Choroid plexus epithelial cell (primary cell): Measurements from ENCODE around the gene OSCP1.

Experiments used
- DNase-seq: peaks from one replicate; pipeline ENCODE4 v3.0.0-alpha.2; 2010; ENCODE audit warnings: low read depth
- H3K4me3 ChIP-seq: 2 replicates; pipeline ENCODE4 v1.5.1; 2011; ENCODE audit warnings: low read depth, mild to moderate bottlenecking, control low read depth, low read length, moderate library complexity
- TF ChIP-seq, protein P1 (sequence below): conservative IDR thresholded peaks from 2 replicates; pipeline ENCODE4 v1.5.1; 2011; ENCODE audit warnings: low read depth, mild to moderate bottlenecking, control low read depth, inconsistent platforms, low read length, moderate library complexity

OSCP1 gene

DNA sequence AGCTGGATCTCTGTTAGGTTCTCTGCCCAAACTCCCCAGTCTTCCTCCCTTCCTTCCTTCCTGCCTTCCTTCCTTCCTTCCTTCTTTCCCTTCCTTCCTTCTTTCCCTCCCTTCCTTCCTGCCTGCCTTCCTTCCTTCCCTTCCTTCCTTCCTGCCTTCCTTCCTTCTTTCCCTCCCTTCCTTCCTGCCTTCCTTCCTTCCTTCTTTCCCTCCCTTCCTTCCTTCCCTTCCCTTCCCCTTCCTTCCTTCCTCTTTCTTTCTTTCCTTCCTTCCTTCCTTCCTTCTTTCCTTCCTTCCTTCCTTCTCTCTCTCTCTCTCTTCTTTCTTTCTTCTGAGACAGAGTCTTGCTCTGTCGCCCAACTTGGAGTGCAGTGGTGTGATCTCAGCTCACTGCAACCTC lies 43.8 kb downstream of the OSCP1 start:
- no peak for DNase-seq
- H3K4me3 ChIP-seq, result no peak overlapping the region
- TF ChIP-seq, protein P1, sequence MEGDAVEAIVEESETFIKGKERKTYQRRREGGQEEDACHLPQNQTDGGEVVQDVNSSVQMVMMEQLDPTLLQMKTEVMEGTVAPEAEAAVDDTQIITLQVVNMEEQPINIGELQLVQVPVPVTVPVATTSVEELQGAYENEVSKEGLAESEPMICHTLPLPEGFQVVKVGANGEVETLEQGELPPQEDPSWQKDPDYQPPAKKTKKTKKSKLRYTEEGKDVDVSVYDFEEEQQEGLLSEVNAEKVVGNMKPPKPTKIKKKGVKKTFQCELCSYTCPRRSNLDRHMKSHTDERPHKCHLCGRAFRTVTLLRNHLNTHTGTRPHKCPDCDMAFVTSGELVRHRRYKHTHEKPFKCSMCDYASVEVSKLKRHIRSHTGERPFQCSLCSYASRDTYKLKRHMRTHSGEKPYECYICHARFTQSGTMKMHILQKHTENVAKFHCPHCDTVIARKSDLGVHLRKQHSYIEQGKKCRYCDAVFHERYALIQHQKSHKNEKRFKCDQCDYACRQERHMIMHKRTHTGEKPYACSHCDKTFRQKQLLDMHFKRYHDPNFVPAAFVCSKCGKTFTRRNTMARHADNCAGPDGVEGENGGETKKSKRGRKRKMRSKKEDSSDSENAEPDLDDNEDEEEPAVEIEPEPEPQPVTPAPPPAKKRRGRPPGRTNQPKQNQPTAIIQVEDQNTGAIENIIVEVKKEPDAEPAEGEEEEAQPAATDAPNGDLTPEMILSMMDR, result no peak

DNA sequence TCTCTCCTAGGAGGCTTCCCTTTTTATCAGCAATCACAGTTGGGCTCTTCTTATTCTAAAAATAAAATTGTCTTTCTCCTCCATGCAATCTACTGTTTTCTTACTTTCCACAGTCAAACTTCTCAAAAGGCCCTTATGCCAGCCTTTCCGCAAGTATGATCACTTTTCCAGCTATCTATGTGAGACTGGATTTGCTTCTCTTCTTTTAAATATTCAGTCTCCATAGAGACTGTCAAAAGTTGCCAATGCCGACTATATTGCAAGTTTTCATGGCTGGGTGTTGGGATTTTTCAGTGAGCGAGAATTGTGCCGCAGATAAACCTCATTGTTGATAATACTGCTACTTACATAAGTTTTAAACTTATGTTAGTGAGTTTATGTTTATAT lies 47.8 kb downstream of the OSCP1 start:
- no peak overlapping the region for H3K4me3 ChIP-seq
- DNase-seq, result no peak
- TF ChIP-seq, protein P1, result no peak

DNA sequence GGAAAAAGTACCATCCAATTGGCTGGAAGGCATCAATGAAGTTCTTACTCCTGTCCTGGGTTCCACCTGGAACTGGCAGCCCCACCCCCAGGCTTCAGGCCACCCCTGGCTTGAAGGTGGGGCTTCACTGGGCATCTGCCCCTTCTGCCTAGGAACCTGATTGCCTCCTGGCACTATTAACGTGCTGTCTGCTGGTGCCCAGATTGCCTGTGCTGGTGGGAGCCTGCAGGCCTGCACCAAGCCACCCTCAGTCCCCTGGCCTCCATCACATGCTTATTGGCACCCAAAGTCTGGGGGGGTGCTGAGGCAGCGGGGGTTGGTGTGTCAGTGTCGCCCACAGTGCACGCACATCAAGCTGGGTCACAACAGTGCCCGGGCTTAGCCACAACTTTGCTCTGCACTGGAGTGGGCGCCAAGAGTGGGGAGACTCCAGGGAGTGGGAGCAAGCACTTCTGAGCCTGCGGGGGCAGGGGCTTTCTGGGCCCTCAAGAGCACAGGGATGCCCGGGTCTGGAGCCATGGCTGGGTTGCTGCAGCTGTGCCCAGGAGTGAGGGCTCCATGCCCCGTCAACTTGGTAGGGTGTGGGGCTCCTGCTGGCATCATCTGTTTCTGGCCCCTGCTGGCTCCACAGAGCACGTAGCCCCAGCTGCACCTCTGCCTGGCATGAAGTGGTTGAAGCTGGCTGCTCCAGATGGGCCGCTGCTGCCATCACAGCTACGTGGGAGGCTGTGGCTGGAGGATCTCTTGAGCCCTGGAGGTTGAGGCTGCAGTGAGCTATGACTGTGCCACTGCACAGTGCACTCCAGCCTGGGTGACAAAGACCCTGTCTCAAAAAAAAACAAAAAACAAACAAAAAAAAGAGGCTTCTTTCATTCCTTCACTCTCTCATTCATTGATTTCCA lies 48.4 kb downstream of the OSCP1 start:
- TF ChIP-seq, protein P1, result no peak
- peak overlapping the region; percentile 45 for H3K4me3 ChIP-seq
- DNase-seq, result no peak

DNA sequence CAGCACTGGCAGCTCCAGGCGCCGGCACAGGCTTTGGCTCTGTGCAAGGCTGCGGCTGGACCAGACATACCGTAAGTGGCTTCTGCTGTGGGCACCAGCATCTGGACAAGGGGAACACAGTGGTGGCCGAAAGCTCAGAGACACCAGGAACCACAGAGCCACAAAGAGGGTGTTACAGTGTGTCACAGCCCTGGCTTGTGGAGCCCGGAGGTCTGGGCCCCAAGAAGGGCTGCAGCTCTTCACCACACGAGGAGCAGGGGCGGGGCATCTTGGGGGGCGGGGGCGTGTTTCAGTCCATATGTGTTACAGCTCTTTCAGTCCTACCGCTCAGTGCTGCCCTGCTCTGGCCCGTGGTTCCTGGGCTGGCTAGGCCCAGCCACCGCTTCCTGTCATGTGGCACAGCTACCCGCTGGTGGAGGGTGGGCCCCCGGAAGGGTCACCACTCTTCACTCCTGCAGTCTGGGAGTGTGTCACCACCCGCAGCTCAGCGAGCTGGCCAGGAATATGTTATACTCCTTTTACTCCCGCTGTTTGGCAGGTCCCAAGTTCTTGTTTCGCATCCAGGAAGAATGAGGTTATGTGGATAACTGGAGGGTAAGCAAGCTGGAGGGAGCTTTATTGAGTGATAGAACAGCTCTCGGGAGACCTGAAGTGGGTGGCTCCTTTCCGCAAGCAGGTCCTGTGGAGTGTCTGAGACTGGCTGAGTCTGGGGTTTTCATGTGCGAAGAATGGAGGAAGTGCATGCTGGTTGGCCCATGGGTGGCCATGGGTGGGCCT lies 49.2 kb downstream of the OSCP1 start:
- DNase-seq, result peak; percentile 80
- TF ChIP-seq, protein P1, result no peak
- H3K4me3 ChIP-seq, result peak overlapping the region; percentile 45

DNA sequence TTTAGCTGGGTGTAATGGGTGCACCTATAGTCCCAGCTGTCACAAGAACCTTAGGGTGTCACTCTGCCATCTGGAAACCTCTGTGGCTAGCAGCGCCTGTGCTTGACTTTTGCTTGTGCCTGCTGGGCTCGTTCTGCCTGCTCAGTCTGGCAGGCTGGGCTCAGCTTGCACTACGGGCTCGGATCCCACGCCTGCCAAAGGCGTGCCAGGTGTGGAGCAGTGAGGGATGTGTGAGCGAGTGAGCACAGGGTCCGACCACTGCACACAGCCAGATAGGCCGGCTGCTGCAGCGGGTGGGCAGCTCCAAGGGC lies 49.8 kb downstream of the OSCP1 start:
- no peak overlapping the region for H3K4me3 ChIP-seq
- no peak for DNase-seq
- TF ChIP-seq, protein P1, result no peak

DNA sequence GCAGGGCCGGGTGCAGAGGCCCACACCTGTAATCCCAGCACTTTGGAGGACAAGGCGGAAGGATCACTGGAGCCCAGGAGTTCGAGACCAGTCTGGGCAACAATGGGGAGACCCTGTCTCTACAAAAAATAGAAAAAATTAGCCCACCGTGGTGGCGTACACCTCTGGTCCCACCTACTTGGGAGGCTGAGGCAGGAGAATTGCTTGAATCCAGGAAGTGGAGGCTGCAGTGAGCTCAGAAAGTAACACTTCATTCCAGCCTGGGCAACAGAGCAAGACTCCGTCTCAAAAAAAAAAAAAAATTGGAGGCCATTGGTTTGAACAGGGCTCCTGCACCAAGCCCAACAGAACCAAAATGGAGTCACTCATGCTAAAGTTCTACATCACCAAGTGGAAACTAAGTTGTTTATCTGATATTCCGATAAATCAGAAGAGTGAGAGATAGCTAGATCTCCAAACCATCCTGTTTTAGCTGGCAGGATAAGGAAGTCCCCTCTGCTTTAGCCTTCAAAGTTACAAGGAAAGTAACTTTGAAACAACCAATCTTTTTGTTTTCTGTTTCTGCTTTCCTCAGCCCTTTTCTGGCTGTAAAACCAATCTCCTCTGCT lies 51.8 kb downstream of the OSCP1 start:
- DNase-seq, result no peak
- H3K4me3 ChIP-seq, result no peak overlapping the region
- TF ChIP-seq, protein P1, result no peak
